Measurements from ENCODE around the gene RARB. TPM values are rescaled to one million over a fixed set of nuclear protein-coding genes. Genes with fewer than 3 reads are reported as not detected.

RARB gene
- total RNA-seq, 1 experiment from 2014 or later = 2.5 TPM

DNA sequence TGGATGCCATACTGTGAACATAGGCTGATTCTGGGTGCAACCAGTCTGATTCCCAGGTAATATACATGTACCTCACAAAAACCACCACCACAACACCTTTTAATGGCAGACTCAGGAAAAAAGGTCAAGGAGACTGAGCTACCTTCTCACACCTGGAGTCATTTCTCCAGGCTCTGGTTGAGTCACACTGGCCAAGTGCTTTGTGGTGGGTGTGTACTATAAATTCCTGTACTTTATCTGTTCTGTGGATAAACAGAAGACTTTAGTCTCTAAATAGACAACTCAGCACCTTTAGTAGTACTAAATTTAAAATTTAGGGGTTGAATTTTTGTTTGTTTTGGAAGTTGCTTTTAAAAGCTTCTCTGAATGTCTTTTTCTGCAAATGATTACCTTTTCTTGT is 190.0 kb downstream of the RARB start:
- H3K27me3 Mint-ChIP-seq (ENCODE audit: insufficient read depth, unreplicated experiment) = no peaks in the 10 kb centered on the region
- POLR2A ChIA-PET = no interaction called here
- Histone ChIP-seq H3K9me3 (no peaks in the 10 kb centered on the region), H3K4me3 (ENCODE audit: low read depth, low read length) (no peak overlapping the region), H3K4me1 (peaks cover 6% of the 10 kb centered on the region), H3K36me3 (ENCODE audit: control insufficient read depth, insufficient read depth, low read length) (no peaks in the 10 kb centered on the region), H3K27me3 (replicated peaks; ENCODE audit: control insufficient read depth, insufficient read depth, low read length) (no peaks in the 10 kb centered on the region)
- BruUV-seq (replicated peaks) = no TSS peak
- H3K4me3 Mint-ChIP-seq (ENCODE audit: unreplicated experiment) = no peak overlapping the region
- H3K27ac Mint-ChIP-seq (ENCODE audit: unreplicated experiment) = no peak overlapping the region
- no peak for DNase-seq
- peaks cover 8% of the 10 kb centered on the region for H3K4me1 Mint-ChIP-seq (ENCODE audit: low read depth, unreplicated experiment)
- peaks cover 29% of the 10 kb centered on the region for H3K36me3 Mint-ChIP-seq (ENCODE audit: insufficient read depth, unreplicated experiment)
- CTCF ChIA-PET = no interaction called here
- intact Hi-C loops (cut with micrococcal nuclease; ENCODE audit: unreplicated experiment) = no loop called here
- TF ChIP-seq, protein P1, sequence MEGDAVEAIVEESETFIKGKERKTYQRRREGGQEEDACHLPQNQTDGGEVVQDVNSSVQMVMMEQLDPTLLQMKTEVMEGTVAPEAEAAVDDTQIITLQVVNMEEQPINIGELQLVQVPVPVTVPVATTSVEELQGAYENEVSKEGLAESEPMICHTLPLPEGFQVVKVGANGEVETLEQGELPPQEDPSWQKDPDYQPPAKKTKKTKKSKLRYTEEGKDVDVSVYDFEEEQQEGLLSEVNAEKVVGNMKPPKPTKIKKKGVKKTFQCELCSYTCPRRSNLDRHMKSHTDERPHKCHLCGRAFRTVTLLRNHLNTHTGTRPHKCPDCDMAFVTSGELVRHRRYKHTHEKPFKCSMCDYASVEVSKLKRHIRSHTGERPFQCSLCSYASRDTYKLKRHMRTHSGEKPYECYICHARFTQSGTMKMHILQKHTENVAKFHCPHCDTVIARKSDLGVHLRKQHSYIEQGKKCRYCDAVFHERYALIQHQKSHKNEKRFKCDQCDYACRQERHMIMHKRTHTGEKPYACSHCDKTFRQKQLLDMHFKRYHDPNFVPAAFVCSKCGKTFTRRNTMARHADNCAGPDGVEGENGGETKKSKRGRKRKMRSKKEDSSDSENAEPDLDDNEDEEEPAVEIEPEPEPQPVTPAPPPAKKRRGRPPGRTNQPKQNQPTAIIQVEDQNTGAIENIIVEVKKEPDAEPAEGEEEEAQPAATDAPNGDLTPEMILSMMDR (IDR thresholded peaks at IDR 0.05; ENCODE audit: insufficient read depth in 1 of 2, low read depth in 1 of 2, low read length in 1 of 2, severe bottlenecking in 1 of 2, unreplicated experiment in 1 of 2) = no peak
- no peaks in the 10 kb centered on the region for H3K9me3 Mint-ChIP-seq (ENCODE audit: unreplicated experiment)

DNA sequence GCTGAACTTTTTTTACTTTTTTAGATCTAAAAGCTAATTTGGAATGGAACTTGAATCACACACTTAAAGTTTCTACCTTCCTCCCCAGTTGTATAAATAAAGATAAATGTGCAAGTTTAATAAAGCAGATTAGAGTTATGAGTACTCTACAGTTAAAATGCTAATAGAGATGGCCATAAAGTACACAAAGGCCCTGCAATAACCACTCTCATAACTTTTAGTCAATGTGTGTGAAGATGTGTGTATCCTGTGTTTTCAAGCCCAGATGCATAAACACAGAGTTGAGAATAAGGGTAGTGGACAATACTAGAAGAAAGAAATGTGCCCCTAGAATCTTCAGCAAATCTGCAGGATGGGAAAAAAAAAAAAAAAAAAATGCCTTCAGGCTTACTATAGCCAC is 191.3 kb downstream of the RARB start:
- intact Hi-C loops (cut with micrococcal nuclease; ENCODE audit: unreplicated experiment) = no loop called here
- peaks cover 6% of the 10 kb centered on the region for H3K4me1 ChIP-seq
- H3K36me3 ChIP-seq (ENCODE audit: control insufficient read depth, insufficient read depth, low read length) = no peaks in the 10 kb centered on the region
- TF ChIP-seq, protein P1 (IDR thresholded peaks at IDR 0.05; ENCODE audit: insufficient read depth in 1 of 2, low read depth in 1 of 2, low read length in 1 of 2, severe bottlenecking in 1 of 2, unreplicated experiment in 1 of 2) = no peak
- H3K9me3 ChIP-seq = no peaks in the 10 kb centered on the region
- no TSS peak for BruUV-seq (replicated peaks)
- no peak overlapping the region for H3K27ac Mint-ChIP-seq (ENCODE audit: unreplicated experiment)
- H3K27me3 ChIP-seq (replicated peaks; ENCODE audit: control insufficient read depth, insufficient read depth, low read length) = no peaks in the 10 kb centered on the region
- peaks cover 8% of the 10 kb centered on the region for H3K4me1 Mint-ChIP-seq (ENCODE audit: low read depth, unreplicated experiment)
- no peaks in the 10 kb centered on the region for H3K27me3 Mint-ChIP-seq (ENCODE audit: insufficient read depth, unreplicated experiment)
- ChIA-PET POLR2A (no interaction called here), CTCF (no interaction called here)
- H3K4me3 ChIP-seq (ENCODE audit: low read depth, low read length) = no peak overlapping the region
- no peak overlapping the region for H3K4me3 Mint-ChIP-seq (ENCODE audit: unreplicated experiment)
- no peak for DNase-seq
- H3K9me3 Mint-ChIP-seq (ENCODE audit: unreplicated experiment) = no peaks in the 10 kb centered on the region
- peaks cover 33% of the 10 kb centered on the region for H3K36me3 Mint-ChIP-seq (ENCODE audit: insufficient read depth, unreplicated experiment)

DNA sequence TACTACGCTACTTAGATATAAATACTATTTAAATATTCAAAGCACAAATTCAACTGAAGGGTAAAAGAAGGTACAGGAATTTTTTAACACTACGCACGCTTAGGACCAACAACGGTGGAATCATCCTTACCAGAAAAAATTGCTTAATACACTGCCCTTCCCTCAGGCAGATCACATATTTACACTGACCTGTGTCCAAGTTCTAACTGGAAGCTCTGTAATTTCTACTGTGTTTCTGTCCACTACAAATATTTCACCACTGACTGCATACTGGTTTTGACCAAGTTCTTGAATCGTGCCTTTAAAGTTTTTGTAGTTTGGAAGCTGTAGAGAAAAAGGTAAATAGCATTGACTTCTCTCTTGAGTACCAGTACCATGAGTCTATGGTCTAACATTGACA is 192.4 kb downstream of the RARB start:
- intact Hi-C loops (cut with micrococcal nuclease; ENCODE audit: unreplicated experiment) = no loop called here
- H3K27me3 Mint-ChIP-seq (ENCODE audit: insufficient read depth, unreplicated experiment) = no peaks in the 10 kb centered on the region
- H3K4me1 Mint-ChIP-seq (ENCODE audit: low read depth, unreplicated experiment) = peaks cover 8% of the 10 kb centered on the region
- DNase-seq = no peak
- no peaks in the 10 kb centered on the region for H3K9me3 Mint-ChIP-seq (ENCODE audit: unreplicated experiment)
- TF ChIP-seq, protein P1 (IDR thresholded peaks at IDR 0.05; ENCODE audit: insufficient read depth in 1 of 2, low read depth in 1 of 2, low read length in 1 of 2, severe bottlenecking in 1 of 2, unreplicated experiment in 1 of 2) = no peak
- Histone ChIP-seq H3K27me3 (replicated peaks; ENCODE audit: control insufficient read depth, insufficient read depth, low read length) (no peaks in the 10 kb centered on the region), H3K9me3 (no peaks in the 10 kb centered on the region), H3K4me3 (ENCODE audit: low read depth, low read length) (no peak overlapping the region), H3K4me1 (peaks cover 6% of the 10 kb centered on the region), H3K36me3 (ENCODE audit: control insufficient read depth, insufficient read depth, low read length) (no peaks in the 10 kb centered on the region)
- ChIA-PET CTCF (no interaction called here), POLR2A (no interaction called here)
- no peak overlapping the region for H3K27ac Mint-ChIP-seq (ENCODE audit: unreplicated experiment)
- peaks cover 36% of the 10 kb centered on the region for H3K36me3 Mint-ChIP-seq (ENCODE audit: insufficient read depth, unreplicated experiment)
- BruUV-seq (replicated peaks) = no TSS peak
- no peak overlapping the region for H3K4me3 Mint-ChIP-seq (ENCODE audit: unreplicated experiment)

Measured in Caco-2 (cell line).